ENCODE measurements around the gene TSC2.

TSC2 gene

DNA sequence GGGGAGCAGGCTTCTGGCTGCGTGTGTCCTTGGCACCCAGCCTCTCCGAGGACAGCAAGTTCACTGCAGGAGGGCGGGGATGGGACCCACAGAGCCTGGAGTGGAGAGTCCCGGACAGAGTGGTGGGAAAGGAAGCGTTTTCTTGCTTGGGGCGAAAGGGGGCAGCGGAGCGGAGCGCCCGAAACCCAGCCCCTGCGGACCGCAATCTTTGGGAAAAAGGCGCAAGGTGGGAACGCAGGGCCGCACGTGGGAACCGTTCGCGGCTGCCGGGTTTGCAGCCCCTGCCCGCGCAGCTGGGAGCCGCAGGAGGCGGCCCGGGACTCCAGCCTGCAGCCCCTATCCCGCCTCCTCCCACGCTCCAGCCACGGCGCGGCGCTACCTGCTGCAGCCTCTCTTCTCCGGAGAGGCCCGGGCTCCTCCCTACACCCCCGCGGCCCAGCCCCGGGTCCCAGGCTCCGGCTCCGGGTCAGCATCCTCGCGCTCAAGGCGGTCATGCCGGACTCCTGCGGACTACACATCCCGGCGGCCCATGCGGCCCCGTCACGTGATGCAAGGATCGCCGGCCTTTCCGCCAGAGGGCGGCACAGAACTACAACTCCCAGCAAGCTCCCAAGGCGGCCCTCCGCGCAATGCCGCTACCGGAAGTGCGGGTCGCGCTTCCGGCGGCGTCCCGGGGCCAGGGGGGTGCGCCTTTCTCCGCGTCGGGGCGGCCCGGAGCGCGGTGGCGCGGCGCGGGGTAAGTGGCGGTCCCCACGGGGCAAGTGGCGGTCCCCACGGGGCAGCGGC, at the start of gene TSC2, which contains the start of gene NTHL1:
TSC2 (plus strand) TSS at position 656 of the 786 bp plus-strand sequence. CDS start 631 bp downstream, outside the sequence.
NTHL1 (minus strand) TSS at position 505 of the 786 bp plus-strand sequence; CDS start at position 494, 11 bp downstream.
- in situ Hi-C loops (cut with MboI; ENCODE audit: low sequenced_read_pairs), result no loop called here

GRCh38 chr16:1998360-1998835, 49.4 kb upstream of the TSC2 start:
- in situ Hi-C loops (cut with MboI; ENCODE audit: low sequenced_read_pairs), result no loop called here

- in situ Hi-C loops (cut with MboI; ENCODE audit: low sequenced_read_pairs), result no loop called here
Observed at GRCh38 chr16:1998852-1999801, 48.7 kb upstream of the TSC2 start.

DNA sequence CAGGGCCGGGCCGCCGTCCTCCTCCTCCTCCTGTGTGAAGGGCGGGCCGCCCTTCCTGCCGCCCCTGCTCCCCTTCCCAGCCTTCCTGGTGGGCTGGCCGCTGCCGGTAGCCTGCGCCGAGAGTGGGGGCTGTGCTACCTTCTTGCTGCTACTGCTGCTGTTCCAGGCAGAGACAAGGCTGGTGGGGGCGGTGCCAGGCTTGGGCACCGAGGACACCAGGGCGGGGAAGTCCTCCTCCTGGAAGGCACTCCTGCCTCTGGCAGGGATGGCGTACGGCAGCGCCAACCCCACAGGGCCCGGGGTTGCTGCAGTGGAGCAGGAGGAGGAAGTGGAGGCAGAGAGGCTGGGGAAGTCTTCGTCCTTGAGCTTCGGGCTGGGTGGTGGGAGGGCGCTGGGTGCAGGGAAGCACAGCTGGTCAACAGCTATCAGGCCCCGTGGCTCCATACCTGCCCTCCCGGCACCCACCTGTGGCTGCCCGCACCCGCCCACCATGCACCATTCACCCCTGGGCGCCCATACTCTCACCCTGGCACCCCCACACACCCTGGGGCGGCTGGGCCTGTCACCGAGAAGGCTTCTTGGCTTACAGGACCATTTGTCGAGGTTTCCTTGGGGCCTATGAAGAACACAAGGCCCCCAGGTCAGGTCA, 47.8 kb upstream of the TSC2 start:
- in situ Hi-C loops (cut with MboI; ENCODE audit: low sequenced_read_pairs), result loop anchor here (25.0 kb wide), 1 partner anchor 137 kb away; the partner anchor contains the start of genes PKD1 and RAB26

DNA sequence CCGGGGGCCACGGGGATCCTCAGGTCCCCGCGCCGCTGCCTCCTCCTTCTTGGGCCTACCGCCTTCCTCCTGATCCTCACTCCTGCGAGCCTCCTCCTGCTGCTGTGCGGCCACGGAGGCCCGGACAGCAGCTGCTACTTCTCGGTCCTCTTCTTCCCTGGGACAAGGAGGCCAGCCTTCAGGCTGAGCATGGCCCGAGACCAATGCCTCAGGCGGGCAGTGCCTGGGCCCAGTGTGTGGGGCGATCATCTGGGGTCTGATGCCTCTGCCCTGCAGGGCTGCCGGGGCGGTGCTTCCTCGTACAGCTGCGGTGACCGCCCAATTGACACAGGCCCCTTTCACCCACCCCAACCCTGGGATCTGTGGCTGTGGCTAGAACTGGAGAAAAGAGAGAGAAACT, 46.8 kb upstream of the TSC2 start:
- in situ Hi-C loops (cut with MboI; ENCODE audit: low sequenced_read_pairs), result loop anchor here (25.0 kb wide), 1 partner anchor 136 kb away; the partner anchor contains the start of genes PKD1 and RAB26

- in situ Hi-C loops (cut with MboI; ENCODE audit: low sequenced_read_pairs), result loop anchor here (25.0 kb wide), 1 partner anchor 136 kb away; the partner anchor contains the start of genes PKD1 and RAB26
Observed at GRCh38 chr16:2001456-2002355, 46.1 kb upstream of the TSC2 start.

DNA sequence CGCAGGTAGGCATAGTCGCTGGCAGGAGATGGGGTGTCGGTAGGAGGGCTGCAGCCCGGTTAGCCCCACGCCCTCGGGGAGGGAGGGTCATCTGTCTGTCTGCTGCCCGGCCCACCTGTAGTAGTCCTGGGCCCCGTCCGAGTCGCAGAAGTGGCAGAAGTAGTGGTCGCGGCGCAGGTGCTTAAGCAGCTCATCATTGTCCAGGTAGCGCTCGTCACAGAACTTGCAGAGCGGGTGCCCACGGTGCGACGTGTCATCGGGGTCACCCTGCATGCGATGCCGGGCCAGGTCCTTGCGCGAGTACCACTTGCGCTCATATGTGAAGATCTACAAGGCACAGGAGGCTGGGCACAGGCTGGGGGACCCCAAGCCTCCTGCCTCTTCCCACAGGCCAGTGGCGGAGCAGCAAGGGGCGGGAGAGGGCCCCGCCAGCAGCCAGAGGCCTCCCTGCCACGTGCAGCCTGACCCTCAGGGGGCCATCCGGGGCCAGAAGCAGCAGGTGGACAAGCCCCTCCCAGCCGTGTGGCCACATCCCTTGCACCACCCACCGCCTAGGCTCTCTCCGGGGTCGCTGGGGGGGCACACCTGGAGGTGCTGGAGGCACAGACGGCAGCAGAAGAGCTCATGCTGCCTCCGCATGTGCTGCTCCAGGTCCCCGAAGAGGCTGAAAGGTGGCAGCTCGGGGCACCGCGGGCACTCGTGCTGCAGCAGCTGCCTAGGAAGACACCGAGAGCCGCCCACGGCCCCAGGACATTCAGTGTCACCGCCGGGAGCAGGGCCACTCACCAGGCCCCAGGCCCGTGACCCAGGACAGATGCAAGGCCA, 45.2 kb upstream of the TSC2 start:
- in situ Hi-C loops (cut with MboI; ENCODE audit: low sequenced_read_pairs), result loop anchor here (25.0 kb wide), 1 partner anchor 135 kb away; the partner anchor contains the start of genes PKD1 and RAB26

GRCh38 chr16:2003231-2003826, 44.5 kb upstream of the TSC2 start:
- in situ Hi-C loops (cut with MboI; ENCODE audit: low sequenced_read_pairs), result loop anchor here (25.0 kb wide), 1 partner anchor 134 kb away; the partner anchor contains the start of genes PKD1 and RAB26

DNA sequence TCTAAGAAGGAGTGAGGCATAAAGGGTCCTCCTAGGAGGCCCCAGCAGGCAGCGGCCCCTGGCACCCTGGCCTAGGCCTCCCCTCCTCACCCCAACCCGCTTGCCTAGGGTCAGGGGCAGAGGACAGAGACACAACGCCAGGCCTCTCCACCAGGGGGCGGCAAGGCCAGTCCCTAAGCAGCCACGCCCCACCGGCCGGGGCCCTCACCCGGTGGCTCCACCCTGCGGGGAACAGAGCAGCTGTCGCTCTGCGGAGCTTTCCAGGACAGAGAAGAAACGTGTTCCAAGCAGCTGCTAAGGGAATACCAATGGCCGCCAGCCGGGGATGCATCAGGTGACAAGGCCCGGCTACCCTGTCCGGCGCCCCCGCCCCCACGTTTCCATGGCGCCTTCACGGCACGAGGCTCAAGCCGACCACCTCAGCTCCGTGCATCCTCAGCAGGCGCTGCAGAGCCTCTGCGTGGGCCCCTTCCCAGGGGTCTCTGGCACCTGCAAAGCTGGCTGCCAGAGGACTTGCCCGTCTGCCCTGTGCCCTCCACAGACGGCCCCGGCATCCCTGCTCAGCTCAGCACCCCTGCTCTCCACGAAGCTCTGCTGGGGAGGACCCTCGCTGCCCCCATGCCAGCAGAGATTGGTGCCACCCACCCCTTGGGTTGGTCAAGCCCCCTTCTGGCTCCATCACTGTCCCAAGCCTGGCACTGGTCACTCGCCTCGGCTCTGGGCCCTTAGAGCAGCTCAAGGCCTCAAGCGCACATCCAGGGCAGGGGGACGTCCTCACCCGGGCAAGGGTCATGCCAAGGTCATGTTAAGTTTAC, 43.8 kb upstream of the TSC2 start:
- in situ Hi-C loops (cut with MboI; ENCODE audit: low sequenced_read_pairs), result loop anchor here (25.0 kb wide), 1 partner anchor 133 kb away; the partner anchor contains the start of genes PKD1 and RAB26

DNA sequence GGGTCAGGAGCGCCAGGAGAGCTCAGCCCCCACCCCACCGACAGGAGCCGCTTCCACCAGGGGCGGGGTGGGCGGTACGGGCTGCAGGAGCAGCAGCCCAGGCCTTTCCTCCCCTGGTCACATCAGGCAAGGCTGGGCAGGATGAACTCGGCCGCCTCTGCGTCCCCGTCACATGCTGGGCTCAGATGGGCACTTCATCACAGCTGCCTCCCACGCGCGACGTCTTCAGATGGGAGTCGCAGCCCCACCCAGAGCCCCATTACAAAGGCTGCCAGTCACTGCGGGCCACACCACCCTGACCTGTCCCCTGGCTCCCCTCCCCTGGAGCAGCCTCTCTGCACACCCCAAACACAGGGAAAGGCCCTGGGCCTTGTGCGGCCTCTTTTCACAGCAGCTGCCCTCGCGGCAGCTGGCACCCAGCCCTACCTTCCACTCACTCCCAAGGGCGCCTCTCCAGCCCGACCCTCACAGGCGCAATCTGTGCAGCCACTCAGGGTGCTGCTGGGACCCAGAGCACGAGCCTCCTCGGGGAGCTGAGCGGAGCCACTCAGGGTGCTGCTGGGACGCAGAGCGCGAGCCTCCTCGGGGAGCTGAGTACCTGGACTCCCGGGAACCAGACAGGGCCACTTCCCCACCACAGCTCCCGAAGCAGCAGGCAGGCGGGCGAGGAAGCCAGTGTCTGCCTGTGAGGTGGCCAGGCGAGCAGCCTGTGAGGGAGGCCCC, 42.8 kb upstream of the TSC2 start:
- in situ Hi-C loops (cut with MboI; ENCODE audit: low sequenced_read_pairs), result loop anchor here (25.0 kb wide), 1 partner anchor 132 kb away; the partner anchor contains the start of genes PKD1 and RAB26

DNA sequence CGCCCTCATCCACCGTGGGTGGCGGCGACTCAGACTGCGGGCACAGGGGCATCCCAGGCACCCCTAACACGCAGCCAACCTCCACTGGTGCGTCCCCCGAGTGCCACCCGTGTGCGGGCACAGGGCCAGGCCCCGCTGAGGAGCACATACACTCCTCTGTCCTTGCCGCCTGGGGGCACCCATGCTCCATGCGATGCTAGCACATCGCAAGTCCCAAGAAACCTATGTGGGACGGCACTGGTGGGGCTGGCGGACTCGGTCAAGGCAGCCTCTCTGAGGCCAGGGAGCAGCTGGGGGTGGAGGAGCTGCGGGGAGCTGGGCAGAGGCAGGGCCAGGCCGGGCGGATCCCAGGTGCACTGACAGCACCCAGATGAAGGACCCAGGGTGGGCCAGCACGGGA, 42.1 kb upstream of the TSC2 start:
- in situ Hi-C loops (cut with MboI; ENCODE audit: low sequenced_read_pairs), result loop anchor here (25.0 kb wide), 1 partner anchor 132 kb away; the partner anchor contains the start of genes PKD1 and RAB26

- in situ Hi-C loops (cut with MboI; ENCODE audit: low sequenced_read_pairs), result loop anchor here (25.0 kb wide), 1 partner anchor 131 kb away; the partner anchor contains the start of genes PKD1 and RAB26
Observed at GRCh38 chr16:2006317-2006716, 41.5 kb upstream of the TSC2 start.

DNA sequence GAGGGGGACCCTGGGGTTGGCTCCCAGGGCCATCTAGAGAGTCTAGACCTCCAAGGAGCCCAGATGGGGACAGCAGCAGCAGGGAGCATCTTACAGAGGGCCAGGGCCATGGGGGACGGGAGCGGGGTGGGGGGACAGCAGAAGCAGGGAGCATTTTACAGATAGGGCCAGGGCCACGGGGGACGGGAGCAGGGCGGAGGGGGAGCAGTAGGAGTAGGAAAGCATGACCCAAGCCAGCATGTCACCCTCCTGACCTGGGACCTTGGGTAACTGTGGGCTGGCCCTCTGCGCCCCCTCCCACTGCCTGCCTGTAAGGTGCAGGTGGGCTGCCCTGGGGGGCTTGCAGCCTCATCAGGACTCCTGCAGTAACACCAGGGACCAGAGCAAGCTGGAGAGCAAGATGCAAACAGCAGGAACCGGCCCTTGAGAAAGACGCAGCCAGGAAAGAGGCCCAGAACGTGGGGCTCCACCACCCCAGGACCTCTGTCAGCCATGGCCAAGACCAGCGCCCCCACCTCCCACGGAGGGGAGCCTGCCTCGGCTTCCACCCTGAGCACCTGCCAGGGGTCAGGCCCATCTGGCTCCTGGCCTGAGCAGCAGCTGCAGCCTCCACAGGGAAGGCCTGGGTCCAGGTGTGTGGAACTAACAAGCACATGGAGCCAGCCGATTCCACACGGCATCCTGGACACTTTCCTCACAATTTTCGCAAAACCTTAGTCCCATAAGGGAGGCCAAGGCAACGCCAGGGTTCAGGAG, 40.5 kb upstream of the TSC2 start:
- in situ Hi-C loops (cut with MboI; ENCODE audit: low sequenced_read_pairs), result loop anchor here (25.0 kb wide), 1 partner anchor 130 kb away; the partner anchor contains the start of genes PKD1 and RAB26

- in situ Hi-C loops (cut with MboI; ENCODE audit: low sequenced_read_pairs), result loop anchor here (25.0 kb wide), 1 partner anchor 129 kb away; the partner anchor contains the start of genes PKD1 and RAB26
Observed at GRCh38 chr16:2008009-2008526, 39.7 kb upstream of the TSC2 start.

GRCh38 chr16:2008631-2009163, 39.1 kb upstream of the TSC2 start:
- in situ Hi-C loops (cut with MboI; ENCODE audit: low sequenced_read_pairs), result loop anchor here (25.0 kb wide), 1 partner anchor 129 kb away; the partner anchor contains the start of genes PKD1 and RAB26
